HG03280 (cell line): ENCODE measurements around the gene PHRF1.

Source experiments
- ATAC-seq: cut with Tn5 transposase; IDR thresholded peaks from one replicate; pipeline ENCODE4 v1.9.1; 2021; ENCODE audit warnings: mild to moderate bottlenecking, moderate library complexity; ENCODE audit not compliant: unreplicated experiment

PHRF1 gene

DNA sequence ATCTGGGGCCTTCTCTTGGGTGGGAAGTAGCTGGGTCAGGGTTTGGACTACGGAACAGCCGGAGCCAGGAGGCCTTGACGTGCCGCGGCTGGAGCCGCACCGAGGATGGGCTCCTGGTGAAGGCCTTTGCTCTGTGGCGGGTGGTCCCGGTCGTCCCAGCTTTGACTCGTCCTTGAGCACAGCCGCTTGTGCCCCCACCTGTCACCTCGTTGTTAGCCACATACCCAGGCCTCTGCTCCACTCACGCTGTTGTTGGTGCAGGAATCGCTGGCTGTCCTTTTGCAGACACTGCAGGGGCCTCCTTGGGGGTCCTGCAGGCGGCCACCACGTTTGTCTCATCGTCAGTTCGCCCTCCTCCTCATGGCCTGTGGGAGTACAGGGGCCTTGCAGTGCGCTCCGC, 17.1 kb downstream of the PHRF1 start:
- no peak for ATAC-seq

DNA sequence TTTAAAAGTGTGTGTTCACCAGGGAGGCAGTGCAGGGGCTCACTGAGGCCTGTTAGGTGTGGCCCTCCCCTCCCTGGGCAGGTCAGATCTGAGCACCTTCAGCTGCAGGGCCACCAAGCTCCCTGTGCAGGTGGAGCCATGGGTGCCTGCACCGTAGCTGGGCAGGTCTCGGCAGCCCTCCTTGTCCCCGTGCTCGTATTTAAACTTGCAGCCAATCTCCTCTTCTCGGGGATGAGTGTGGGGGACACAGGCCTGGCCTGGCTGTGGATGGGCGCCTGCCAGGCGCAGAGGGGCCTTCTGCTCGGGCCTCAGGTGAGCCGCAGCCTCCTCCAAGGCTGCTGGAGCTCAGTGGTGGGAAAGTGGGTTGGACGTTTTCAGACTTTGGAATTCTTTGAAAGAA, 19.1 kb downstream of the PHRF1 start:
- no peak for ATAC-seq

DNA sequence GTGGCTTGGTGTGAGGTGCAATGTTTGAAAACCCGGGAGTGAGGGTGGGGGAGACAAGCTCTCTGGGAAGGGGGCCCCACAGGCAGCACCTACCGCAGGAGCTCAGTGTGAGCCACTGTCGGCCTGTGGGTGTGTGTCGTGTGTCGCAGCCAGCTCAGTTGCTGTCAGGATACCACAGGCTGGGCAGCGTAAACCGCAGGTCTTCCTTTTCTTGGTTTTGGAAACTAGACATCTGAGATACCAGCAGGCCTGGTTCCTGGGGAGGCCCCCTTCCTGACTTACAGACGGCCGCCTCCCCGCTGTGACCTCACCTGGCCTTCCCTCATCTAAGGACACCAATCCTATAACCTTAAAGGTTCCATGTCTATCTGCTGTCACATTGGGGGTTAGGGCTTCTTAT, 20.1 kb downstream of the PHRF1 start:
- ATAC-seq: no peak

DNA sequence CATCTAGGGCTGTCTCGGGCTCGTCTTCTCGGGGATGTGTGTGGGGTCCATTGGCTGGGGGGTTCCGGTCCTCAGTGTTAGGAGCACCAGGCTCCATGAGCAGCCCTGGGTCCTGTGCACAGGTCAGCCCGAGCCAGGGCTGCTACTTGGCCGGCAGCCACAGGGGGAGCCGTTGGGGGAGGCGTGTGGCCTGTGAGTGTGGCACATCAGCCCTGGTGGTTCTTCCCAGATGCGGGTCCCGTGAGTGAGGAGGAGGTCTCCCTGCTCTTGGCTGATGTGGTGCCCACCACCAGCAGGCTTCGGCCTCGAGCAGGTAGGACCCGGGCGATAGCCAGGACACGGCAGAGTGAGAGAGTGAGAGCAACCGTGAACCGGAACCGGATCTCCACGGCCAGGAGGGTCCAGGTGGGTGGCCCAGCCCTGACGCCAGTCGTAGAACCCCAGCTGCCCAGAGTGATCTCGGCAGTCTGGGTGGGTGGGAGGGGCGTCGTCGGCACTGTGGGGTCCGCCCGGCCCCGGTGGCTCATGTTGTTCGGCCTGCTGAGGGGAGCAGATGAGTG, 21.0 kb downstream of the PHRF1 start:
- no peak for ATAC-seq

DNA sequence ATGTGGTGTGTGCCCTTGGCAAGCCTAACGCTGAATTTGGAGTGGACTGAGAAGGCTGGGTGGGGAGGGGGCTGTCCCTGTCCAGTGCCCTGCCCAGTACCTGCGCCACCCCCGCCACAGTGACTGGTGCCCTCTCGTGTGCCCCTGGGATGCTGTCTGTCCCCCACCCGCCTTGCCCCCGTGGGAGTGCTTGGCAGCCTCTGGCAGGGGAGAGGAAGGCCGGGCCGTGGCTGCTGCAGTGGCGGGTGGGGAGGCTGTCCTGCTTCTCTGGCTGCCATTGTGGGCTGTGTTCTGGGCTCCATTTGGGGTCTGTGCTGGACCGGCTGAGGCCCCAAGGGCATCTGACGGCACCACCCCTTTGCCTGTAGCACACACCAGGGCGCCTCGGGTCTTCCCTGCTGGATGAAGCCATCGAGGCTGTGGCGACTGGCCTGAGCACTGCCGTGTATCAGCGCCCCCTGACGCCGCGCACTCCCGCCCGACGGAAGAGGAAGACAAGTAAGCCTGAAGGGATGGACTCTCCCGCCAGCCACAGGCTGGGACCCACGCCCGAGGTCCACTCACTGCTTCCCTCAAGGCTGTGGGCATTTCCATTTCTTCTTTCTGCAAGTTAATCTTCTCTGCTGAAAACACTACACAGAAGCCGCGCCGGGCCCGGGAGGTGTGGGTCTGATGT, 21.9 kb downstream of the PHRF1 start:
- no peak for ATAC-seq

DNA sequence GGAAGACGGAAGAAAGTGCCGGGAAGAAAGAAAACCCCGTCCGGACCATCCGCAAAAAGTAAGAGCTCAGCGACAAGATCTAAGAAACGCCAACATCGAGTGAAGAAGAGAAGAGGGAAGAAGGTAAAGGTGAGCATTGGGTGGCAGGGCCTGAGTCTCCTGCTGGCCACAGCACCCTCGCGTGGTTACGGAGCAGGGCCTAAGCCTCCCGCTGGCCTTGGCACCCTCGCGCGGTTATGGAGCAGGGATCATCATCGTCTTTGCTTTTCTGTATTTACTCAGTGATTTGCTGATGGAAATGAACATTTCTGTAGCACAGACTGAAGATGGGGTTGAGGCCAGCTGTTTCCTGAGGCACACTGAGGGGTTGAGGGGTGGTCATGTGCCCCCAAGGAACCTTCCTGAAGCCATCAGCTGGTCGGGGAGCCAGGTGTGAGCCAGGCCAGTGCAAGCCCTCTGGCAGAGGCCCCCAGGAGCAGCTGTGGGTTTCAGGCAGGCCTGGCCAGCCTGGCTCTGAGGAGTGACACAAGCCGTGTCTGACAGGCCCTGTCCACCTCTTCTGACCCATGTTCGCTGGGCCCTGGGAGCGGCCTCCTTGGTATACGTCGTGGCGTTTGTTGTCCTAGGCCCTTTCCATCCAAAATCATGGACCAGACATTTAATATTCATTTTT, 25.4 kb downstream of the PHRF1 start:
- no peak for ATAC-seq

DNA sequence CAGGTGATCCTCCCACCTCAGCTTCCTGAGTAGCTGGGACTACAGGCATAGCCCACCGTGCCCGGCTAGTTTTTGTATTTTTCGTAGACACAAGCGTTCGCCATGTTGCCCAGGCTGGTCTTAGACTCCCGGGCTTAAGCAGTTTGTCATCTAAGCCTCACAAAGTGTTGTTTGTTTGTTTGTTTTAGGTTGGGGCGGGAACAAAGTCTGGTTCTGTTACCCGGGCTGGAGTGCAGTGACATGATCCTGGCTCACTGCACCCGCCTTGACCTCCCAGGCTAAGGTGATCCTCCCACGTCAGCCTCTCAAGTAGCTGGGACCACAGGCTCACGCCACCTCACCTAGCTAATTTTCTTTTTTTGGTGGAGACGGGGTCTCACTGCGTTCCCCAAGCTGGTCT, 26.9 kb downstream of the PHRF1 start:
- ATAC-seq: no peak

DNA sequence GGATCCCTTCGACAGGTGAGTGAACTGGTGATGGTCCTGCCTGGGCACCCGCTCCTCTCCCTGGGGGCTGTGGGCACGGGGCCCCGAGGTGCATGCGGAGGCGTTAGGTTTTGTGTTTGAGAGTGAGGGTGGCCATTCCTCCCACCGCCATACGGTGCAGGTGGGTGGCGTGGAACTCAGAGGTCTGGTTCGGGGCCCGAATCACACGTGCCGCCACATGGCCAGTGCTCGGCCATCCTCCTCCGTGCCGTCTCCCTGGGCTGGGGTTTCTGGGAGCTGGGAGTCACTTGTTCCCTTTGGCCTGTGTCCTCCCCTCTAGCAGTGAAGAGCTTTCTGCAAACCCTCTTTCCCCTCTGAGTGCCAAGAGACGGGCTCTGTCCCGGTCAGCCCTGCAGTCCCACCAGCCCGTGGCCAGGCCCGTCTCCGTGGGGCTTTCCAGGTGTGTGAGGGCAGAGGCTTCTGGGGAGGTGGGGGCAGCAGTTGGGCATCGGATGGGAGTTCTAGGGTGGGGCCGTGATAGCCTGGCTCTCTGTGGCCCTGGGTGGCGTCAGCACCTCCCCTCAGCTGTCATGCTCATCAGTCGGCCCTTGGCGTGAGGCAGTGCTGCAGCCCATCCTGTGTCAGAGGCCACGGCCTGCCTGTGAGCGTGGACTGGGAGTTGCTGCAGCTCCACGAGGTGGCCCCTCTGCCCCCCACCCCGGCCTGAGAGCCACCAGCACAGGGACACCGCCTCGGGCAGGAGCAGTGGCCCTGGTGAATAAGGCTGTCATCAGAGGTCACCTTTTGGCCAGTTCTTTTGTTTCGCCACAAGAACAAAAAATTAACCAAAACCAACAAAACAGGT, 29.2 kb downstream of the PHRF1 start:
- no peak for ATAC-seq

DNA sequence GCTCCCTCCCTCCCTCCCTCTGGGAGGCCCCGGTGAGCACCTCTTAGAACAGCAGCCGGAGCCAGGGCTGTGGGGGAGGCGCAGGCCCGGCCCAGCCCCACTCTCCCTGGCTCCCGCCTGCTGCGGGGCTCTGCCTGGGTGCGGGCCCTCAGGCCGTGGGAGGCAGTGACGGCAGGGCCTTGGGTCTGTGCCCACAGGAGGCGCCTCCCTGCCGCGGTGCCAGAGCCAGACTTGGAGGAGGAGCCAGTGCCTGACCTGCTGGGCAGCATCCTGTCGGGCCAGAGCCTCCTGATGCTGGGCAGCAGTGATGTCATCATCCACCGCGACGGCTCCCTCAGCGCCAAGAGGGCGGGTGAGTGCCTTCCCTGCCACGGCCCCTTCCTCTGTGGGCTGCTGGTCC, 30.0 kb downstream of the PHRF1 start:
- ATAC-seq: no peak

DNA sequence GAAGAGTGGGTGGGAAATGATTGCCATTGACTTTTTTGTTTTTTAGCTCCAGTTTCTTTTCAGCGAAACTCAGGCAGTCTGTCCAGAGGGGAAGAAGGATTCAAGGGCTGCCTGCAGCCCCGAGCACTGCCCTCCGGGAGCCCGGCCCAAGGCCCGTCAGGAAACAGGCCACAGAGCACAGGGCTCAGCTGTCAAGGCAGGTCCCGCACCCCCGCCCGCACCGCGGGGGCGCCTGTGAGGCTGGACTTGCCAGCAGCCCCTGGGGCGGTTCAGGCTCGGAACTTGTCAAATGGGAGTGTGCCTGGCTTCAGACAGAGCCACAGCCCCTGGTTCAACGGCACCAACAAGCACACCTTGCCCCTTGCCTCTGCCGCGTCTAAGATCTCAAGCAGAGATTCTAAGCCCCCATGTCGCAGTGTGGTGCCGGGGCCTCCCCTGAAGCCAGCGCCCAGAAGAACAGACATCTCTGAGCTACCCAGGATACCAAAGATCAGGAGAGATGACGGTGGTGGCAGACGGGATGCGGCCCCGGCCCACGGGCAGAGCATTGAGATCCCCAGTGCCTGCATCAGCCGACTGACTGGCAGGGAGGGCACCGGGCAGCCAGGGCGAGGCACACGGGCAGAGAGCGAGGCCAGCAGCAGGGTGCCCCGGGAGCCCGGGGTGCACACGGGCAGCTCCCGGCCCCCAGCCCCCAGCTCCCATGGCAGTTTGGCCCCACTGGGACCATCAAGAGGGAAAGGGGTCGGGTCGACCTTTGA, 30.9 kb downstream of the PHRF1 start:
- ATAC-seq: no peak

DNA sequence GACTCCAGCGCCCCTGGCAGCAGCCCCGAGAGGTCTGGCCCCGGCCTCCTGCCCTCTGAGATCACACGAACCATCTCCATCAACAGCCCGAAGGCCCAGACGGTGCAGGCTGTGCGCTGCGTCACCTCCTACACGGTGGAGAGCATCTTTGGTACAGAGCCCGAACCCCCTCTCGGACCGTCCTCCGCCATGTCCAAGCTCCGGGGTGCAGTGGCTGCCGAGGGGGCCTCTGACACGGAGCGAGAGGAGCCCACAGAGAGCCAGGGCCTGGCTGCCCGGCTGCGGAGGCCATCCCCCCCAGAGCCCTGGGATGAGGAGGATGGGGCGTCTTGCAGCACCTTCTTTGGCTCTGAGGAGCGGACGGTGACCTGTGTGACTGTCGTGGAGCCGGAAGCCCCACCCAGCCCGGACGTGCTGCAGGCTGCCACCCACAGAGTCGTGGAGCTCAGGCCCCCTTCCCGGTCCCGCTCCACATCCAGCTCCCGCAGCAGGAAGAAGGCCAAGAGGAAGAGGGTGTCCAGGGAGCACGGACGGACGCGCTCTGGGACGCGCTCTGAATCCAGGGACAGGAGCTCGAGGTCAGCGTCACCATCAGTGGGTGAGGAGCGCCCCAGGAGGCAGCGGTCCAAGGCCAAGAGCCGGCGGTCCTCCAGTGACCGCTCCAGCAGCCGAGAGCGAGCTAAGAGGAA, 31.8 kb downstream of the PHRF1 start:
- no peak for ATAC-seq

DNA sequence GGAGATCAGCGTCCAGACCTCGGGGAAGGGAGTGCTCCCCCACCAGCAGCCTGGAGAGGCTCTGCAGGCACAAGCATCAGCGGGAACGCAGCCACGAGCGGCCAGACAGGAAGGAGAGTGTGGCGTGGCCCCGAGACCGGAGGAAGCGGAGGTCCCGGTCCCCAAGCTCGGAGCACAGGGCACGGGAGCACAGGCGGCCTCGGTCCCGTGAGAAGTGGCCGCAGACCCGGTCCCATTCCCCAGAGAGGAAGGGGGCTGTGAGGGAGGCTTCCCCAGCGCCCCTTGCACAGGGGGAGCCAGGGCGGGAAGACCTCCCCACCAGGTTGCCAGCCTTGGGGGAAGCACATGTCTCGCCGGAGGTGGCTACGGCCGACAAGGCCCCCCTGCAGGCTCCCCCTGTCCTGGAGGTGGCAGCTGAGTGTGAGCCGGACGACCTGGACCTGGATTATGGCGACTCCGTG, 32.6 kb downstream of the PHRF1 start:
- no peak for ATAC-seq

DNA sequence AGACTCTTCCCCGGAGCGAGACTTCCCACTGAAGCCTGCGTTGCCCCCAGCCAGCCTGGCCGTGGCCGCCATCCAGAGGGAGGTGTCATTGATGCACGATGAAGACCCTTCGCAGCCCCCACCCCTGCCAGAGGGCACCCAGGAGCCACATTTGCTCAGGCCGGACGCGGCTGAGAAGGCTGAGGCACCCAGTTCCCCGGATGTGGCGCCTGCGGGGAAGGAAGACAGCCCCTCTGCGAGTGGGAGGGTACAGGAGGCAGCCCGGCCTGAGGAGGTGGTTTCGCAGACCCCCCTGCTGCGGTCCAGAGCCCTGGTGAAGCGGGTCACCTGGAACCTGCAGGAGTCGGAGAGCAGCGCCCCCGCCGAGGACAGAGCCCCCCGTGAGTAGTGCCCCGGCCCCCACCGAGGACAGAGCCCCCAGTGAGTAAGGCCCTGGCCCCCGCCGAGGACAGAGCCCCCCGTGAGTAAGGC, 33.1 kb downstream of the PHRF1 start:
- ATAC-seq: no peak

DNA sequence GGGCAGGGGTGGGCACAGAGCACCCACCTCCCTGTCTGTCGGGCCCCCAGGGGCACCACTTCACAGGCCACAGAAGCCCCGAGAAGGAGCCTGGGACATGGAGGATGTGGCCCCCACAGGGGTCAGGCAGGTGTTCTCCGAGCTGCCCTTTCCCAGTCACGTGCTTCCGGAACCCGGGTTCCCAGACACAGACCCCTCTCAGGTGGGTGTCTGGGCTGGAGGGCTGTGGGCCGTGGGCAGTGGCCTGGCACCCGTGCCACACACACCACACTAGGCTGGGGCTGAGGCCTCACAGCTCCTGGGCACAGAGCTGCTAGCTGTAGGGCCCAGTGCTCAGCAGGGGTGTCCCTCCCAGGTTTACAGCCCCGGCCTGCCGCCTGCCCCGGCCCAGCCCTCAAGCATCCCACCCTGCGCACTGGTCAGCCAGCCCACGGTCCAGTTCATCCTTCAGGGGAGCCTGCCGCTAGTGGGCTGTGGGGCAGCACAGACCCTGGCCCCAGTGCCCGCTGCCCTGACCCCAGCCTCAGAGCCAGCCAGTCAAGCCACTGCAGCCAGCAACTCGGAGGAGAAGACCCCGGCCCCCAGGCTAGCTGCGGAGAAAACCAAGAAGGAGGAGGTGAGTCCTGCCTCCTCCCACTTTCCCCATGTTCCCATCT, 34.0 kb downstream of the PHRF1 start:
- ATAC-seq: no peak

DNA sequence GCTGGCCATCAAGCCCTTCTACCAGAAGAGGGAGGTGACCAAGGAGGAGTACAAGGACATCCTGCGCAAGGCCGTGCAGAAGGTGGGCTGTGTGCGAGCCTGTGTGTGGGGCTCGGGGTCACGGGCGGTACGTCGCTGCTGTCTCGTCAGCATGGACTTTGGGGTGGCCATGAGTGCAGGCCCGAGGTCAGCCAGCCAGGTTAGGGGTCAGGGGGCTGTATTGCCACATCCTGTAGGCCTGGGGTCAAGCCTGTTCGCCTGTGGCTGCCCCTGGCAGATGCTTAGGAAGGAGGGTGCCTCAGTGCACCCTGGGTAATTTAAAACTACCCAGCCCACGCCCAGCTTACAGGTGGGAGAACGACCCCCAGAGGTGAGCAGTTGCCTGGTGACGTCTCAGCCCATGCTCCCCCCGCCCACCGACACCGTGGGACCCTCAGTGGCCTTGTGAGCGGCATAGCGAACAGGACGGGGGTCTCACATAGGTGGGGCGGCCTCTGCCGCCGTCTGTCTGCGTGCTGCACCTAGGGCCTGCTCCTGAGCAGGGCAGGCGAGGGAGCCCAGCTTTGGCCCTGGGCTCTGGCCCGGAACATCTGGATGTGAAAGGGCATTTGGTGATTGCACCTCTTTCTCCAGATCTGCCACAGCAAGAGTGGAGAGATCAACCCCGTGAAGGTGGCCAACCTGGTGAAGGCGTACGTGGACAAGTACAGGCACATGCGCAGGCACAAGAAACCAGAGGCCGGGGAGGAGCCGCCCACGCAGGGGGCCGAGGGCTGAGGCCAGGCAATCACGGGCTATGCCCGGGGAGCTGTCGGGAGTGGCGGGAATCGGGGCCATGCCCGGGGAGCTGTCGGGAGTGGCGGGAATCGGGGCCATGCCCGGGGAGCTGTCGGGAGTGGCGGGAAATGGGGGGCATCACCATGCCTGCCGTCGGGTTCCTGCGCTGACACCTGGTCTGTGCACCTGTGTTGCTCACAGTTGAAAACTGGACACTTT, 35.0 kb downstream of the PHRF1 start:
- no peak for ATAC-seq

DNA sequence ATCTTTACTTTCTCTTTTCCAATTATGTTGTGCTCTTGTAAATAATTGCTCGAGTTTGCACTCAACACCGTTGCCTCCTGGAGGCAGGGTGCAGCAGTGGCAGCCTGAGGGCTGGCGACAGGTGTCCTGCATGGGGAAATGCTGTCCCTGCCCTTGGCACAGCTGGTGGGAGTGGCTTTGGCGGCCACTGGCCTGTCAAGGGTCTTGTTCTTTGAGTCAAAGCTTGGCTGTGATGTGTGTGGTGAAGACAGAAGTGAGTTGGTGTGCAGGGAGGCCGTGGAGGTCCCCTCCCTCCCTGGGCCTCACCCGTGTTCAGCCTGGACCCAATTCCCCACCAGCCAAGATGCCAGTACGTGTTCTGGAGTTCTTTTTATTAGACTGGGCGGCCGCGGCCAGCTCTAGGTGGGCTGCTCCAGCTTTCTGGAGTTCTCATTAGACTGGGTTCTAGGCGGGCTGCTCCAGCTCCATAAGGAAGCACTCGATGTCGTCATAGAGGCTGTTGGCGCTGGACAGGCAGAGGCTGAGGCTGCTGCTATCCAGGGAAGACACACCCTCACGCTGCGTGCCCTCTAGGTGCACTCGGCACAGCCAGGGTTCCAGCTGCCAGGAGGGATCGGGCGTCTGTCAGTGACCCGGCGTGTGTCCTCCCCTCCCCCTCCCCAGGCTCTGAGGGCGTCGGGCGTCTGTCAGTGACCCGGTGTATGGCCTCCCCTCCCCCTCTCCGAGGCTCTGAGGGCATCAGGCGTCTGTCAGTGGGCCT, 36.1 kb downstream of the PHRF1 start:
- no peak for ATAC-seq

DNA sequence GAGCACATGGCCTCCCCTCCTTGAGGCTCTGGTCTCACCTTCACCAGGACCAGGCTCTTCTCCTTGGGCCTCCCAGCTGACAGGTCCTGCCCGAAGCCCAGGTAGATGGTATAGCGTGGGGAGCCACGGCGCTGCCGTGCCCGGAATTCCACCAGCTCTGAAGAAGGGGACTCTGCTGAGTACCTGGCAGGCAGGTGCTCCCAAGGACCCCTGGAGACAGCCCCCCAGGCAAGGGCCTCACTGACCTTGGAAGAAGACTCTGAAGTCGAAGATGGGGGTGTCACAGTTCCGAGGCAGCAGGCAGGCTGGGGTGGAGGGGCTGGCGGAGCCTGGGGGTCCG, 36.7 kb downstream of the PHRF1 start:
- ATAC-seq: no peak
